ENCODE data around the gene GALNT6.

The GALNT6 gene

DNA sequence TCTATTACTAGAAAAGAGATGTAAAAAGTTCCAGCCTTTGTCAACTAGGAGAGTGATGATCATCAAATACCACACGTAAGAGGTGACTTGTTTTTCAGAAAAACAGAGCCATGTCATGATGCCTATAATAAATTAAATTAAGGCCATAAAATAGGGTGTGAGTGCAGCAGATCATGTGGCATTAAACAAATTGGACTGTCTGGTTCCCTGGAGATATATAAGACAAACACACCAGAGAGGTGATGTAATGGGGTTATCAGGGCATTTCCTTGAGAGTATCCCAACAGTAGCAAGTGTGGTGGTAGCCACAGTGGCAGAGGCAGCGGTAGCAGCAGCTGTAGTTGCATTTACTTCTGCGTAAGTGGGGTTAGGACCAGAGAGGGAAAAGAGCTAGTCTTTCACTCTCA is 14.6 kb upstream of the GALNT6 start:
- no peak for DNase-seq

DNA sequence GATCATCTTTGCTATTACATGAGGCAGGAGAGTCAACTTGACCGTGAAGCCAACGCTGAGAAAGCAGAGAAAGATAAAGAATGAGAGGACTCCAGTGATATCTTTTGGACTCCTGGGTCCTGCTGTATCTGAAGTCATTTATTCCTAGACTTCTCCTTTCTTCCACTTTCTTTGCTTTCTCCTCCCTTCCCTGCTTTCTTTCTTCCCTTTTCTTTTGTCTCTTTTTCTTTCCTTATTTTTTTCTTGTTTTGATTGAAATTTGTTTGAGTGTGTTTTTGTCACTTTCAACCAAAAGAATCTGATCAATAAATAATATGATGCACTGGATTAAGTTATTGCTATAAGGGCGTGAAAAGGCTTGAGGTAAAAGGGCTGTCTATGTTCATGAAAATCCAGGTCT is 13.4 kb upstream of the GALNT6 start:
- no peak for DNase-seq

DNA sequence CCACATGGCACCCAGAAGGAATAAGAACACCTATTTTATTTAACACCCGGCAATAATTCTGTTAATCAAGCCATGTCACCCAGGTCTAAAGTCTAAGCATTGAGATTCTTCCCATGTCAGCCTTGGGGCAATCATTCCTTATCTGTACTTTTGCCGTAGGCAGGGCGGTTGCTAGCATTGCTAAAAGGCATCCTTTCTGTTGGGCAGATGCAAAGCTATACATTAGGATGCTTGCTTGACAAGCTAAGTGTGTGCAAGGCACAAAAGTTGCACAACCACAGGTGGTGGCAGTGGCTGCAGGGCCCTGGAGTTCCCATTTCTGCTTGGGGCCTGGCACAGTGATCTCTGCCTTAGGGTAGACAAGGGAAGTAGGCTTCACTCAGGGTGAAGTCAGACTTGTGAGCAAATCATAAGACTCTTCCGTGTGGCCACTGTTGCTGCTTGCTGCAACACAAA is 12.5 kb upstream of the GALNT6 start:
- no peak for DNase-seq

DNA sequence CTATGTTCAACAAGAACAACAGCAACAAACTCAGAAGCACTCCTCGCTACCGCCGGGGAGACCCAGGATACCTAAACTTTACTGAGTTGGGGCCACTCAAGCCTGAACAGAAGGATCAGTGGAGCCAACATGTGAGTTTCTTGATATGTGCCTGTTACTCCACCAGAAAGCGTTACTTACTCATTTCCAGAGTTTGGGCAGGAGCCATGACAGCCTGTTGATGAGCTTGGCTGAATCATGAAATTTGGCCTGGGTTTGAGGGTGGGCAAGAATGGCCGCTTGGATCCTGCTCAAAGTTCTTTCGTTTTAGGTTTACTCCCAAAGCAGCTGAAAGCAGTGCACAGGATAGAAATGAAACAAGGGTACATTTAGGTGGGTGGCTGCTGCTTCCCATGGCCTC is 12.0 kb upstream of the GALNT6 start:
- DNase-seq = no peak

DNA sequence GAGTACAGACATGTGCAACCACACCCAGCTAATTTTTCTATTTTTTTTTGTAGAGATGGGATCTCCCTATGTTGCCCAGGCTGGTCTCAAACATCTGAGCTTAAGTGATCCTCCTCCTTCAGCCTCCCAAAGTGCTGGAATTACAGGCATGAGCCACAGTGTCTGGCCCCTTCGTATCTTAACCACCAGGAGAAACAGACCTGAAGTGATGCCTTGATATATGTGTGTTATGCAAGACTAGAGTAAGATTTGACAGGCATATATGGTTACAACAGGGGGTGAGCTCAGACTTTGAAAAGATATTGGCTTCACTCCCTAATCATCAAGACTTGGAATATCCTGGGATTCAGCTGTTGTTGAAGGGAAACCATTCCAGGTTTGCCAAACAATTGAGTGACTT is 10.7 kb upstream of the GALNT6 start:
- no peak for DNase-seq

DNA sequence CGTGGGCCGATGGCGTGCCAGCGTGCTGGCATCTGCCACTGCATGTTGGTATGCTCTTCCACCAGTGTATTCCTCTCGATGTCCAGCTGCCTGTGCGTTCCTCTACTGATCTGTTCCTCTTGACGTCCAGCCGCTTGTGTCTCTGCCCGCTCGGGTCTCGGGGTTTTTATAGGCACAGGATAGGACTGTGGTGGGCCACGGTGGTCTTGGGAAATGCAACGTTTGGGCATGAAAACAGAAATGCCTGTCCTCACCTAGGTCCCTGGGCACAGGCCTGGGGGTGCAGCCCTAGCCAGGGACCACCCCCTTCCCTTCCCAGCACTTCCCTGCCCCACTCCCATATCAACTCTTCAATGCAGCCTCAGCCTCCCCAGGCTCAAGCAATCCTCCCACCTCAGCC is 10.3 kb upstream of the GALNT6 start:
- DNase-seq = no peak

DNA sequence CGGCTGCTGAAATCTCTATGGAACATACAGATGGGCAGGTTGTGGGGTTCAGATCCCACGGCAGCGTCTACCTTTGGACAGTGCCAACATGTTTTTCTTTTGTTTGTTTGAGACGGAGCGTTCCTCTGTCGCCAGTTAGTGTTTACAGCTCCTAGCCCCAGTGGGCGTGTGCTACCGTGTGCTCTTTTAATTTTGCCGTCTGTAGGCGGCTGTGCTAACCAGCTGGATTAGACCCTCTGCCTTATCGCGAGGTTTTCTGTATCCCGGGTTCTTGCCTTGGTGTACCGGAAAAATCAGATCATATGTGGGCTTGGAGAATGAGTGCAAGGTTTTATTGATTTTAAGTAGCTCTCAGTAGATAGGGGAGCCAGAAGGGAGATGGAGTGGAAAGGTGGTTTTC is 9.8 kb upstream of the GALNT6 start:
- DNase-seq = no peak

DNA sequence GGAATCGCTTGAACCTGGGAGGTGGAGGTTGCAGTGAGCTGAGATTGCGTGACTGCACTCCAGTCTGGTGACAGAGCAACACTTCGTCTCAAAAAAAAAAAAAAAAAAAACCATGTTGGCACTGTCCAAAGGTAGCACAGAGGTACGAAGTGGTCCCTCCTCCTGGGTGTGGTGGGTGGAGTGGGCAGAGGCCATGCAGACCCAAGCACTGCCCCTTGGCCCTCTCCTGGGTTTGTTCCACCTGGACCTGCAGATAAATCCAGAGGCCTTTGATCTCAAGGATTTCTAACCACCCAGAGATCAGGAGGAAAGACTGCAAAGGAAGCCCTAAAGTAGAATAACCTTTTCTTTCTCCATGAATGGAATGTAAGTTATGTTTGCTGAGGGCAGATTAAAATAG is 8.7 kb upstream of the GALNT6 start:
- no peak for DNase-seq

DNA sequence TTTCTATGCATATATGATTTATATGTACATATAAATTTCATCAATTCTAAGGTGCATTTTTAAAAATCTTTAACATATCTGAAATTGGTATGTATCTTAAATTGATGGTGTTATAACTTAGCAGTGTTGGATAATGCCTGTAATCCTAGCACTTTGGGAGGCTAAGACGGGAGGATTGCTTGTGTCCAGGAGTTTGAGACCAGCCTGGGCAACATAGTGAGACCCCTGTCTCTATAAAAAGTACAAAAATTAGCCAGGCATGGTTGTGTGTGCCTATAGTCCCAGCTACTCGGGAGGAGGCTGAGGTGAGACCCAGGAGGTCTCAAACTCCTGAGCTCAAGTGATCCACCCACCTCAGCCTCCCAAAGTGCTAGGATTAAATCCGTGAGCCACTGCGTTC is 6.5 kb upstream of the GALNT6 start:
- no peak for DNase-seq

DNA sequence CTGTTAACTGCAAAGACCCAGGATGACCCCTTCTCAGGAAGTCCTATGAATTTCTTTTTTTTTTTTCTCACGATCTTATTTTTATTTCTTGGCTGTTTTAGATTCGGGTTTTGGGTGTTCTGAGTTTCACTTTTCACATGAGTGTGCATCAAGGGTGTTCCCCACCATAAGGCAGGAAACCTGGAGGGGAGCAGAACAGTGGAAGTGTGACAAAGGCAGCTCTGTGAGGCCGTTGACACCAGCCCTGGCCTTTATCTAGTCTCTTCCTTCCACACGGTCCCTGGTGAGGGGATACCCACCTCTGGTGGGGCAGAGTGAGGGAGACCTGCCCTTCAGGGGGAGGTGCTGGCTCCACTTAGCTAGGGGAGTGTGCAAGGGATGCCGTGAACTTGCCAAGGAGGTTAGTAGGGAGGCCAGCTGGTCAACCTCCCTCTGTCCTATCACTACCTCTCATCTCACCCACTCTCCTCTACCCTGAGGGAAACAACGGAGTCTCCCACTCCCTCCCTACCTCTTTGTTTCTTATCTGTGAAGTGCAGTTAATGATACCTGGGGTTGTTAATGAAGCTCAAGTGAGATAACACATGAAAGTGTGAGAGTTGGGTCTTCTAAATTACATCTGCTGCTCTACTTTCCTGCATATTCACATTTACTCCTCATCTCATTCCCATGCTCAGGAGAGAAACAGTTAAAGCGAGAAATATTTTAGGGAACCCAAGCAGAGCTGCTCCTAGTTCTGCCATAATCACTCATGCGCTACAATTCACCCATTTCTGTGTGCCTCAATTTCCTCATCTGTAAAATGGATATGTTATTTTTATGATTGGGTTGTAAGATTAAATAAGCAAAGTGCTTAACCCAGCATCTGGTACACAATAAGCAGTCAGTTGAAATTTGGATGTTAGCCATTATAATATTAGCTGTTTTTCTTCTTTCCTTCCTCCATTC is 4.4 kb upstream of the GALNT6 start:
- no peak for DNase-seq

DNA sequence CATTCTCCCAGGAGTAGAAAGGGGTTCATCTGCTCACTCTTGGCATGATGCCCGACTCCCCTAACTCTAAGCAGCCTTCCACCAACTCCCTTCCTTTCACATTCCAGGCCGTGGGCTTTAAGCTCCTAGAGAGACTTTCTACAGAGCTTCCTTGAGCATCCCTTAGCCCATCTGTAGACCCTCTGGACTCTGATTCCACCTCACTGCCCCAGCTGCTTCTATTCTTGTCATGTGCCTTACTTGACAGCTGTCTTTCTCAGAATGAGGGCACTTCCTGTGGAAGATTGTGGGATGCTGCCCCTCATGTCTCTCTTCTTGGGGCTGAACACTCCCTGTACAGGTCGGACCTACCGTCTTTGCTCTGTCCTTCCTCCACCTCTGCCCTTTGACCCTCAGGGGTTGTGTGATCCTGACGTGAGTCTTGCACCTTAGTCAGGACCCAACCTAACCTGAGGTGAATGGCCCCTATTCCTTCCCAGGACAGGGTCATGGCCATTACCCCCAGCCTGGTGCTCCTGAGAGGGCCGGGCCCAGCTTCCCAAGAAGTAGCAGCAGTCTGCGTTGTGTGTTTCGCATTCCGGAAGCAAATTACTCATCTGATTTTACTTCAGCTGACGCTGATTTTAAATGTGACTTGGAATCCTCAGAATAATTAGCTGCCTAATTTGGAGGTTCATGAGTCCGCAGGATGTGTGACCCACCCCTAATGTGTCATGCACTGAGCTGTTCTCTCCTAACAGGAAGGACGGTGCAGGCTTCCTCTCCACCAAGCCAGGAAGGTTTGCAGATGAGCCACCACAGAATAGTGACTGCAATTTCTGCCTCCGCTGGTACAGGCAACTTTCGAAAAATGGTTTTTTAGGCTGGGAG is 2.7 kb upstream of the GALNT6 start:
- no peak for DNase-seq

DNA sequence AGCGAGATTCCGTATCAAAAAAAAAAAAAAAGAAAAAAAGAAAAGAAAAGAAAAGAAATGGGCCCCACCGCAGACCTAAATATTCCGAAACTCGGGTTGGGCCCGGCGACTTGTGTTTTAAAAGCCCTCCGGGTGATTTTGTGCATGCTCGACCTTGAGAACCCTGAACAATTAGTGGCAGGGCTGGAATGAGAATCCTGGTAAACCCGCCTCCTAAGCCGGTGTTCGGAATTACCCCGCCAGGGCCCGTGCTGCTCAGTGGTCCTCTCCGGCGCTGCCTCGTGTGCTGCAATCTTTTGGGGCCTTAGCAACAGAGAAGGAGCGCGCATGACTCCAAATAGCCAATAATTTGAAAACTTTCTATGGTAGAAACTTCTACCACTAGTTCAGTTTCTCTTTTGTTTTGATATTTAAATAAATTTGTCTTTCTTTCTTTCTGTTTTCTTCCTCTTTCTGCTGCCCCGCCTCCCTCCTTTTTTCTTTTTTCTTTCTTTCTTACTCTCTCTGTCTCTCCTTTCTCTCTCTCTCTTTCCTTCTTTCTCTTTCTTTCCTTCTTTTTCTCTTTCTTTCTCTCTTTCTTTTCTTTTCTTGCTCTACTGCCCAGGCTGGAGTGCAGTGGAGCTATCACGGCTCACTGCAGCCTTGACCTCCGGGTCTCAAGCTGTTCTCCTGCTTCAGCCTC is 1.5 kb upstream of the GALNT6 start:
- no peak for DNase-seq

DNA sequence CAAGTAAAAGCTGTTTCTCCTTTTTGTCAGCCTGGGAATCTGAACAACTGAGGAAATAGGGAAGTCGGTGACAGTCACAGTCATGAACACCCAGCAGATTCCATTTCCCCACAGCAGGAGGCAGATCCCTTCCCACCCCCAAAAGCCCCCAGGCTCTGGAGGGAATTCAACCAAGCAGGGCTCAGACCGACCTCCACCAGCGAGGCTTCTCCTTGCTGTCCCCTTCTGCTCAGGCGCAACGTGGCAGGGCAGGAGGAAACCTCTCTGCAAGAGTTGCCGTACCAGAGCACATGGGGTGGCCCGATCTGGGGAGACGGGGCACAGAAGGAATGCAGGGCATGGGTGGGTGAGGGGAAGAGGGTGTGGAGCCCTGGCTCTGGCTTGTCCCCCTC is 319 bp downstream of the GALNT6 start:
- DNase-seq = no peak

DNA sequence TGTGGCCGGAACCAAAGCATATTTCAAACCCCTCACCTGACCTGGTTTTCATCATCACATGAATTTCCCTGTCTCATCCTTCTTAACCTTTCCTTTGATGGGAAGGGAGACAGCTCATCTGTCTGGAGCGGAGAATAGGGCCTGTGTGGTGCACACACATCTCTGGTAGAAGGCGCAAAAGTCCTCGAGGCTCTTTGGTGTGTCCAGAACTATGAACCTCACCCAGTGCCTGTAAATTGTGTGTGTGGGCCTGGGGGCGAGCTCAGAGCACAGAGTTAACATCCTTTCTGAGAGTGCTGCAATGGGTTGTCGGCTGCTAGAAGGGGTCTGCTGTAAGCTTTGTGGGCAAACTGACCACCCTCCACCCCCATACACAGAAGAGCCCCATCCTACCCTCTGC is 749 bp downstream of the GALNT6 start:
- no peak for DNase-seq

DNA sequence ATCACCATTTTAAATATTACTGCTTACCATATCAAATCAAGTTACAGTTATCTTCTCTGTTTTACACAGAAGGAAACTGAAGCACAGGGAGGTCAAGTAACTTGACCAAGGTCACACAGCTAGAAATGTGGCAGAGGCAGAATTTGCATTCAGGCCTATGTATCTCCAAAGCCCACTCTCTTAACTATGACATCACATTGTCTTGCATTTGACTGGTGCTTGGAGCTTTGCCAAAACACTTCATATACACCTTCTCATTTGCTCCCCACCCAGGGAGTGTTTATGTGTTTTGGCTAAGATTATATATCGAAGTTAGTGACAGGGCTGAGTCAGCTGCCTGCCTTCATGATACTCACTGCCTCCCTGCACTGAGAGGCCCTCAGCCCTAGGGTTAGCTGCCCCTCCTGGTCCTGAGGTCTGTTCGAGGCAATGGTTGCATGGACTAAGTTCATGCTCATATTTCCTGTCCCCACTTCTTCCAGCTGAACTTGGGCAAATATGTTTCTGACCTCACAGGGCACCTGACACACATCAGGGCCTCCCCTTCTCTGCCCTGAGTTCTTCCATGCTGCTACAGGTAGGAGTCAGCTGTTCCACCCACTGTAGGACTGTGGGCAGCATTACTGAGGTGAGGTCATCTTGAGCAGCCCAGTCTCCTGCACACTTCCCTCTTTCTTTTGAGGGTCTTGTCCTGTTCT is 1.8 kb downstream of the GALNT6 start:
- DNase-seq = no peak

DNA sequence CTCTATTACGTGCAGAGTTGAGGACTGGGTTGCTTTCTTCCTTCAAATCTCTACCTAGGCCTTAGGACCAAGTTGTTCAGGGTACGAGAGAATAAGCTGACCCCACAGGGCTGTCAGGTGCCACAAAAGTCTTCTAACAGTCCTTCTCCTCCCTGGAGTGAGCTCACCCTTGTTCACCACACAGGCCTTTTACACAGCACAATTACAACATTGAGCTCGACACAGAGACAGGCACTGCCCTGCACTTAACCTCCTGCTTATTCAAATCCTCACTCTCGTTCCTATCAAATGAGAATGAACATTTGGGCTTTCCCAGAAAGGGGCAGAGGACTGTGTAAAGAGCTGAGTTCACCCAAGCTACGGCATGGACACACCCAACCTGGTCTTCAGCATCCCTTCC is 2.4 kb downstream of the GALNT6 start:
- no peak for DNase-seq

DNA sequence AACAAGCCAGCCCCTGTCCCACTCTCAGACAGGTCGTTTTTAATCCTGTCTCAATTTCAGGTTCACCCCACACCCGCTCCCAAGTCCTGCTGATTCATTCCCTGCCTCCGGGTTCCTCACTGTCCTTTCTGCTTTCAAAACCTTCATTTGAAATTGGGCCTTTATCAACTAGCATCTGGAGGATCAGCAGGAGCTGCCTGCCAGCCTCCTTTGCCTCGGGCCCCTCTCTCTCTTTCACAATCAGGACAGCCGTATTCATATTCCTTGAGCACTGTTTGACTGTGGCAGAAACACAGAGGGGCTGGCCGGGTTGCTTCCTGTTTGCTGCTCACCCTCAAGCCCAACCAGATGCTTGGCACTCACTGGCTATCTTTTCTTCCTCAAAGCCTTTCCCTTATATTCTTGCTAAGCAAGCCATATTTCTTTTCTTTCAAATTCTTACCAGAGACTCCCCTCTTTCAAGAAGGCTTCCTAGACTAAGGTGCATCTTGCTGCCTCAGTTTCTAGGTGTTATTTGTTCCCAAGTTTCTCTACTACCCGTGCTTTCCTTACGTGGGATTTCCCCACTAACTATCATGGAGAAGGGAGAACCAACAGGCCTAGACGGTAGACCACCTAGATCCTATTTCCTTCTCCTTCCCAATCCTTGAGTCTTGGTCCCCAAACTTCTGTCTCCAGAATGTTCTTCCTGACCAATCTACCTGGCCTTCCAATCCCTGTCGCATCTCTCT is 3.0 kb downstream of the GALNT6 start:
- no peak for DNase-seq

DNA sequence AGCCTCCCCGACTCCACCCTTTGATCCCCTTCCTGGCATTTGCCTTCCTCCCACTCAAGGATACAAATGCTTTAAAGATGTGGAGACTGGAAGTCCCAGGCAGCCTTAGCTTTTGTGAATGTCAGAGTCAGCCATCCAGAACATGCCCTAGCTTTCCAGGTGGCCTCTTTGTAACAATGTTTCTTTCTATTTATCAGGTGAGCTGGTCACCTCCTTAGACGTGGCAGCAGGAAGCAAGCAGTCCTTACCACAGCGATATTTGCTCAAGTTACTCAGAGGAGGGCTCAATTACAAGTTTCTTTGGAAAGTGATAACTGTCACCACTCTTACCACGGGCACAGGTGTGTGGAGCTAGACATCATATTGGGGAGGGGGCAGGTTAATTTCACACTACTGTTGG is 4.9 kb downstream of the GALNT6 start:
- no peak for DNase-seq

DNA sequence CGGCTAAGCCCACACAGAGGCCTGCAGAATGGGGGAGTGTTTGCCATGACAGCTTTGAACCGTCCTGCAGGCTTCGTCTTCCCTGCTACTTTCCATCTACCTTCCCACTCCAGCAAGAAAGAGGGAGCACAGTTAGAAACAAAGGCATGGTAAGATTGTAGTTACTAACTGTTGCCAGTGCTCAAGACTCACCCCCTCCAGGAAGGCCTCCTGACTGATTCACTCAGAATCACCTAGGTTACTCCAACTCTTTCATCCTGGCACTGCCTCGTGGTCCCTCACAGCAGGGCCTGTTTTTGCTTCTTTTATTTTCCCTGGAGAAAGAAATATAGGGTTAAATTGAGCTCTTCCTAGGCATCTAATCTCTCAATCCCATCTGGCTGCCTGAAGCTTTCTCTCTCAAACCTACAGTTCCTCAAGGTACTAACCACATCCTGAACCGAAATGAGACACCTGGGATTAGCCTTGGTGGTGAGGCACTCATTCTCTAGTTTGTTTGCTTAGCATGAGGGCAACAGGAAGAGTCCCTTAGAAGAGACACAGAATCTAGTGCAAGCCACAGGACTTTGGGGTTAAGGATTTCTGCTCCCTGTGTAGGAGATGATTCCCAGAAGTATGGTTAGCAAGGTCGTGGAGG is 7.8 kb downstream of the GALNT6 start:
- DNase-seq = no peak

DNA sequence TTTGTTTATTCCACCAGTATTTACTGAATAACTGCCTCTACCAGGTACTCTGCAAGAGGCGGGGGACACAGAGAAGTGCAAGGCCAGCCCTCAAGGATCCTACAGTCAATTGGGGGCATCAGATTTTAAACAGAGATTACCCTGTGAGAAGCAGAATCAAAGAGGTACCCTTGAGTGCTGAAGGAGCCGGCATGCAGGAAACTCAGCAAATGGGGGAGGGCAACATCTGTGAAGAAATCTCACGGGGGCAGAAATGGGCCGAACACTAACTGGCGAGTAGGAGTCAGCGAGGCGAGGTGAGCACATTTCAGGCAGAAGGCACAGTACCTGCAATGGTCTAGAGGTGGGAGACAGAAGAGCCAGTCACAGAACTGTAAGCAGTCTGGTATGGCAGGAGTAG is 9.0 kb downstream of the GALNT6 start:
- DNase-seq = no peak

DNA sequence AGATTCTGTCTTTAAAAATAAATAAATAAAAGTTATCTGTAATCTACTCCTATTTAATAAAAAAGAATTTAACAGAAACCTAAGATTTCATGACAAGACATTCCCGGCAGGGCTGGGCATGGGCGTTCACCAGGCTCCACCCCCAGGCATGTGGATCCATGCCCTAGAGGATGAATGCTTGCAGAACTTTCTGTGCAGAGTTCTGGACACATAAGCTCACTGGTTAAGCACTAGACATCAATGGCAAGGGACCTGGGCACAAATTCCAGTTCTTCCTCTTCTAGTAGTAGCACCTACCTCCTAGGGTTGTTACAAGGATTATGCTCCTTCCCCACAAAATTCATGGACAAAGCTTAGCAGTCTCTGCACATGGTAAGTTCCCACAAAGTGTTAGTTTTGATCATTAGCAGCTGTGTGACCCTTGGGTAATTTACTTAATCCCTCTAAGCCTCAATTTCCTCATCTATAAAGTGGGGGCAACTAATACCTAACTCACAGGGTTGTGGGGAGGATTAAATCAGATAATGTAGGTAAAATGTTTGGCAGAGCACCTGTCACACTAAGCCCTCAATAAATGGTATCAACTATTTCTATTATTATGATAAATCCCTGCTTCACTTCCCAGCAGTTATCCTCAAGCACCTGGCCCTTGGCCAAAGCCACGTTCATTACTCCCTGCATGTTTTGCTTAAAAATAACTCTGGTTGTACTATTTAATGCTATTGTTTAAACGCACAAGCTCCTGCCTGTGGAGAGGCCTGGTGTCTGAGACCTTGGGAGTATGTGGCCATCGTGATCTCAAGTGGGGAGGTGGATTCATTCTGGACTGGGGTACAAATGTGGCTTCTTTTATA is 9.8 kb downstream of the GALNT6 start:
- DNase-seq = no peak
